SK-N-SH (cell line): ENCODE measurements around the gene ZC3H7B.

ENCODE experiments used
- CHD2 ChIP-seq: fragments of 150-350 bp; IDR thresholded peaks from 2 replicates; pipeline ENCODE4 v1.6.1; 2018; ENCODE audit warnings: low read length; ENCODE audit not compliant: partially characterized antibody
- GABPA ChIP-seq: IDR thresholded peaks from 2 replicates; pipeline ENCODE4 v1.4.0; 2012; ENCODE audit warnings: low read depth, mild to moderate bottlenecking
- JUND ChIP-seq: IDR thresholded peaks from 2 replicates; pipeline ENCODE4 v1.4.0; 2012
- NFIC ChIP-seq: IDR thresholded peaks from 2 replicates; pipeline ENCODE4 v1.4.0; 2012; ENCODE audit warnings: borderline replicate concordance
- NRF1 ChIP-seq: IDR thresholded peaks from 2 replicates; pipeline ENCODE4 v1.6.1; 2012; ENCODE audit warnings: low read depth, mild to moderate bottlenecking, low read length
- RCOR1 ChIP-seq: fragments of 150-350 bp; IDR thresholded peaks from 2 replicates; pipeline ENCODE4 v1.6.1; 2017; ENCODE audit warnings: antibody characterized with exemption, low read length
- RFX5 ChIP-seq: IDR thresholded peaks from 2 replicates; pipeline ENCODE4 v1.6.1; 2012; ENCODE audit warnings: mild to moderate bottlenecking, improper control_type of control experiment, low read length
- SMC3 ChIP-seq: IDR thresholded peaks from 2 replicates; pipeline ENCODE4 v1.6.1; 2012; ENCODE audit warnings: low read depth, low read length, improper control_type of control experiment
- TEAD4 ChIP-seq: IDR thresholded peaks from 2 replicates; pipeline ENCODE4 v1.4.0; 2012; ENCODE audit warnings: mild to moderate bottlenecking, borderline replicate concordance; ENCODE audit not compliant: insufficient read depth
- TF ChIP-seq, protein P1 (sequence below): fragments of 200-600 bp; sonication (generic); IDR thresholded peaks from 2 replicates; pipeline ENCODE4 v1.6.1; 2017; ENCODE audit warnings: antibody characterized with exemption, mild to moderate bottlenecking, moderate library complexity
- TF ChIP-seq, protein P2 (sequence below): IDR thresholded peaks from 2 replicates; pipeline ENCODE4 v1.4.0; 2012; ENCODE audit warnings: low read depth

DNA sequence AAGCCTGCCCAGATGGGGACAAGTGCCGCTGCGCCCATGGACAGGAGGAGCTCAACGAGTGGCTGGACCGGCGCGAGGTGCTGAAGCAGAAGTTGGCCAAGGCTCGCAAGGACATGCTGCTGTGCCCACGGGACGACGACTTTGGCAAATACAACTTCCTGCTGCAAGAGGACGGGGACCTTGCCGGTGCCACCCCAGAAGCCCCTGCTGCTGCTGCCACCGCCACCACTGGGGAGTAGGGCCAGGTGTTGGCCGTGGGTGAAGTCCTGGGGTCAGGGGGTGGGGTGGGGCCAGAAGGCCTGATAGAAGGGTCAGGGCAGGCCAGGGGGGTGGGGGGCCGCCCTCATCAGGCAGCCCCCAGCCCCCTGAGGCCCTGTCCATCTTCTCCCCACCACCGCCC lies 55.9 kb downstream of the ZC3H7B start:
- no peak for TF ChIP-seq CHD2
- no peak for TF ChIP-seq RCOR1
- no peak for TF ChIP-seq SMC3
- TF ChIP-seq, protein P1, sequence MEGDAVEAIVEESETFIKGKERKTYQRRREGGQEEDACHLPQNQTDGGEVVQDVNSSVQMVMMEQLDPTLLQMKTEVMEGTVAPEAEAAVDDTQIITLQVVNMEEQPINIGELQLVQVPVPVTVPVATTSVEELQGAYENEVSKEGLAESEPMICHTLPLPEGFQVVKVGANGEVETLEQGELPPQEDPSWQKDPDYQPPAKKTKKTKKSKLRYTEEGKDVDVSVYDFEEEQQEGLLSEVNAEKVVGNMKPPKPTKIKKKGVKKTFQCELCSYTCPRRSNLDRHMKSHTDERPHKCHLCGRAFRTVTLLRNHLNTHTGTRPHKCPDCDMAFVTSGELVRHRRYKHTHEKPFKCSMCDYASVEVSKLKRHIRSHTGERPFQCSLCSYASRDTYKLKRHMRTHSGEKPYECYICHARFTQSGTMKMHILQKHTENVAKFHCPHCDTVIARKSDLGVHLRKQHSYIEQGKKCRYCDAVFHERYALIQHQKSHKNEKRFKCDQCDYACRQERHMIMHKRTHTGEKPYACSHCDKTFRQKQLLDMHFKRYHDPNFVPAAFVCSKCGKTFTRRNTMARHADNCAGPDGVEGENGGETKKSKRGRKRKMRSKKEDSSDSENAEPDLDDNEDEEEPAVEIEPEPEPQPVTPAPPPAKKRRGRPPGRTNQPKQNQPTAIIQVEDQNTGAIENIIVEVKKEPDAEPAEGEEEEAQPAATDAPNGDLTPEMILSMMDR, result no peak
- no peak for TF ChIP-seq TEAD4
- no peak for TF ChIP-seq NRF1
- TF ChIP-seq GABPA, result no peak
- TF ChIP-seq RFX5, result no peak
- no peak for TF ChIP-seq JUND
- TF ChIP-seq NFIC, result no peak
- TF ChIP-seq, protein P2, sequence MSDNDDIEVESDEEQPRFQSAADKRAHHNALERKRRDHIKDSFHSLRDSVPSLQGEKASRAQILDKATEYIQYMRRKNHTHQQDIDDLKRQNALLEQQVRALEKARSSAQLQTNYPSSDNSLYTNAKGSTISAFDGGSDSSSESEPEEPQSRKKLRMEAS, result no peak
